ENCODE results near the gene KIF3B. TPM values are rescaled to one million over a fixed set of nuclear protein-coding genes. Genes with fewer than 3 reads are reported as not detected.
A peak's percentile ranks its signal among the peaks of the same experiment; 100 is the strongest.

Gene KIF3B
- total RNA-seq, 2 donors from 2014 or later: 22.6 to 23.5 TPM

DNA sequence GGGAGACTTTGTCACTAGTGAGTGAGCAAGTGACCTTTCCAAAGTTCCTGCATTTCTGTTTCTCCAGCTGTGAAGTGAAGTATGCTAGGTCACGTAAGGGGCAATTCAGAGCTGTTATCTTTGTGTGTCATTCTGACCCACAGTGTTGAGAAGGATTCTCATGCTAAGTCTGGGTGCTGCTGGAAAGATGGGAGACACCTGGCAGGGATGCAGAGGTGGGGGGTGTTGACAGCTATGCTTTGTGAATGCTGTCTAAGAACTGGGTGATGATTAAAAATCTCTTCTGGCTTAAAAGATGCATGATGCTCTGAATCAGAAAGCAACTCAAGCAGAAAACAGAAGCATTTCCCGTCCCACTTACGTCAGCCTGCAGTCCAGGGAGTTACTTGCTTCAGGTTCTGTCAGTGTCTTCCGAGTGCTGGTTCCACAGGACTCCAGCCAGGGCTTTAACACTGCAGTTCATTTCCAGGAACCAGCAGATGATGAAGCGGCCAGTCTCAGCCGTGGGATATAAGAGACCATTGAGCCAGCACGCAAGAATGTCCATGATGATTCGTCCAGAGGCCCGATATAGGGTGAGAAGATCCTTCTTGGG lies 49.7 kb downstream of the KIF3B start:
- peak overlapping the region in 1 of 2 donors; percentile 67 for H3K27ac ChIP-seq
- no peaks in the 10 kb centered on the region for H3K9me3 ChIP-seq
- 98% methylated on average over 9 of the region's 9 CpGs for WGBS
- TF ChIP-seq POLR2A (IDR thresholded peaks at IDR 0.05) (no peak), POLR2AphosphoS5 (IDR thresholded peaks at IDR 0.05) (no peak), CTCF (IDR thresholded peaks at IDR 0.05) (no peak)
- no peak overlapping the region for H3K4me3 ChIP-seq
- H3K4me1 ChIP-seq (replicated peaks): peaks cover 7% of the 10 kb centered on the region
- DNase-seq (ENCODE audit: low spot score): no peak
- H3K27me3 ChIP-seq (replicated peaks; ENCODE audit: insufficient read depth): no peaks in the 10 kb centered on the region
- intact Hi-C loops (cut with DNase I): no loop called here
- H3K36me3 ChIP-seq: peaks cover 0 to 2% of the 10 kb centered on the region in 2 donors

DNA sequence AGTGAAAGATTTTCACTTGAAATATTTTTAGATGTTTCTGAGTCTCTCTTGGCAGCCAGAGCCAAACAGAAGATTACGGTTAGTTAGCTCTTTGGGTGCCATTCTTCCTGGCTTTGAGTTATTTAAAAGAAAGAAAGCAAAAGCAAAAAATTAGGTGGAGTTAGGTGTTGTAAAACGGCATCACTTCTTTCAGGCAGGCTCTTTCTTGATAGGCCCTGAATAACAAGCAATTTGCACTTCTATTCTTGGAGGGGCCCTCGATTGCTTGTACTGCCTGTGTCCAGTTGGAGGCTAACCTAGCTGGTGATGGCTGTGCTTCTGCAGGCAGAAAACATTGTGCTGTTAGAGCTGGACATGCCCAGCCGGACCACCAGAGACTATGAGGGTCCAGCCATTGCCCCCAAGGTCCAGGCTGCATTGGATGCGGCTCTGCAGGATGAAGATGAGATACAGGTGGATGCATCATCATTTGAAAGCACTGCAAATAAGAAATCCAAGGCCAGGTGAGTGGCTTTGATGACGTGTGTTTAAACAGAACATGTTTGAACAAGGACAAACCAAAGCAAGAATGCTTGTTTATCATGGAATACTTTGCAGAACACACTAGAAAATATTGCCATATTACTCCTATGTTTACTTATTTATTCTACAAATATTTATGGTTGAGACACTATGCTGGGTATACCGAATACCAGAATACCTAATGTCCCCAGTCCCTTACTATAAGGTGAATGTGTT lies 52.5 kb downstream of the KIF3B start:
- H3K27me3 ChIP-seq (replicated peaks; ENCODE audit: insufficient read depth): no peaks in the 10 kb centered on the region
- TF ChIP-seq POLR2AphosphoS5 (IDR thresholded peaks at IDR 0.05): peak; percentile 37
- TF ChIP-seq CTCF (IDR thresholded peaks at IDR 0.05): no peak
- no peak for TF ChIP-seq POLR2A (IDR thresholded peaks at IDR 0.05)
- 67% methylated on average over 7 of the region's 7 CpGs for WGBS
- no peaks in the 10 kb centered on the region for H3K9me3 ChIP-seq
- intact Hi-C loops (cut with DNase I): loop anchor here (10.0 kb wide), 1 partner anchor 315 kb away; no protein-coding TSS in a partner anchor
- H3K4me3 ChIP-seq: no peak overlapping the region
- DNase-seq (ENCODE audit: low spot score): no peak
- no peak overlapping the region for H3K27ac ChIP-seq
- H3K4me1 ChIP-seq (replicated peaks): peaks cover 7% of the 10 kb centered on the region
- peaks cover 0 to 2% of the 10 kb centered on the region in 2 donors for H3K36me3 ChIP-seq

GRCh38 chr20:32330555-32330897 lies 53.1 kb downstream of the KIF3B start:
- intact Hi-C loops (cut with DNase I): loop anchor here (10.0 kb wide), 1 partner anchor 314 kb away; no protein-coding TSS in a partner anchor

GRCh38 chr20:32332614-32333013 lies 55.2 kb downstream of the KIF3B start:
- no peak overlapping the region for H3K4me3 ChIP-seq
- H3K4me1 ChIP-seq (replicated peaks): no peaks in the 10 kb centered on the region
- H3K27me3 ChIP-seq (replicated peaks; ENCODE audit: insufficient read depth): no peaks in the 10 kb centered on the region
- no peak for DNase-seq (ENCODE audit: low spot score)
- intact Hi-C loops (cut with DNase I): loop anchor here (10.0 kb wide), 1 partner anchor 312 kb away; no protein-coding TSS in a partner anchor
- H3K27ac ChIP-seq: no peak overlapping the region
- no peaks in the 10 kb centered on the region for H3K36me3 ChIP-seq
- TF ChIP-seq POLR2A (IDR thresholded peaks at IDR 0.05) (no peak), CTCF (IDR thresholded peaks at IDR 0.05) (no peak), POLR2AphosphoS5 (IDR thresholded peaks at IDR 0.05) (no peak)
- WGBS: 52% methylated on average over 3 of the region's 3 CpGs
- H3K9me3 ChIP-seq: no peaks in the 10 kb centered on the region

More at GRCh38 chr20:32330555-32330897, 53.1 kb downstream of the KIF3B start:
- DNase-seq (ENCODE audit: low spot score): no peak
- Histone ChIP-seq H3K4me3 (no peak overlapping the region), H3K9me3 (no peaks in the 10 kb centered on the region), H3K27ac (no peak overlapping the region), H3K4me1 (replicated peaks) (peaks cover 7% of the 10 kb centered on the region), H3K36me3 (peaks cover 0 to 2% of the 10 kb centered on the region in 2 donors), H3K27me3 (replicated peaks; ENCODE audit: insufficient read depth) (no peaks in the 10 kb centered on the region)
- TF ChIP-seq POLR2A (IDR thresholded peaks at IDR 0.05) (no peak), CTCF (IDR thresholded peaks at IDR 0.05) (no peak), POLR2AphosphoS5 (IDR thresholded peaks at IDR 0.05) (no peak)
- 42% methylated on average over 1 of the region's 1 CpG for WGBS
